CD1c-positive myeloid dendritic cell (primary cell): ENCODE measurements around the gene CNFN.

Experiments
- DNase-seq: peaks from one replicate; pipeline ENCODE4 v3.0.0-alpha.2; 2016; ENCODE audit errors: extremely low spot score

Gene CNFN

GRCh38 chr19:42409477-42409876, 19.4 kb upstream of the CNFN start:
- DNase-seq = no peak

GRCh38 chr19:42407816-42408175, 17.7 kb upstream of the CNFN start:
- DNase-seq = no peak

GRCh38 chr19:42407085-42407815, 17.2 kb upstream of the CNFN start:
- DNase-seq = no peak

- no peak for DNase-seq
Observed at GRCh38 chr19:42406111-42406510, 16.0 kb upstream of the CNFN start.

- no peak for DNase-seq
Observed at GRCh38 chr19:42403586-42403985, 13.5 kb upstream of the CNFN start.

- no peak for DNase-seq
Observed at GRCh38 chr19:42402376-42403116, 12.4 kb upstream of the CNFN start.

GRCh38 chr19:42401365-42402303, 11.5 kb upstream of the CNFN start:
- DNase-seq = peak; percentile 71

- DNase-seq = no peak
Observed at GRCh38 chr19:42400404-42400803, 10.3 kb upstream of the CNFN start.

- no peak for DNase-seq
Observed at GRCh38 chr19:42397263-42398166, 7.4 kb upstream of the CNFN start.

- DNase-seq = peak; percentile 98
Observed at GRCh38 chr19:42396381-42397262, 6.5 kb upstream of the CNFN start.

GRCh38 chr19:42394751-42395150, 4.7 kb upstream of the CNFN start:
- DNase-seq = no peak

GRCh38 chr19:42392165-42392564, 2.1 kb upstream of the CNFN start:
- no peak for DNase-seq

GRCh38 chr19:42388851-42389489, 1.1 kb downstream of the CNFN start:
- no peak for DNase-seq

- DNase-seq = peak; percentile 71
Observed at GRCh38 chr19:42386974-42387707, 3.0 kb downstream of the CNFN start.

- DNase-seq = no peak
Observed at GRCh38 chr19:42380155-42380554, 9.9 kb downstream of the CNFN start.

GRCh38 chr19:42378225-42379215, 11.6 kb downstream of the CNFN start:
- no peak for DNase-seq

- no peak for DNase-seq
Observed at GRCh38 chr19:42376177-42376555, 13.9 kb downstream of the CNFN start.
